Measurements from ENCODE around the gene ENHO. TPM values are rescaled to one million over a fixed set of nuclear protein-coding genes. Genes with fewer than 3 reads are reported as not detected.

ENHO gene
- total RNA-seq, result not detected in 2 replicates

GRCh38 chr9:34522971-34523797, at the start of gene ENHO:
ENHO (minus strand) TSS chr9:34522990; CDS start chr9:34521695, 1,295 bp downstream.

Other genes starting within 250 kb of the ENHO start
- gene KIF24, start 193.7 kb downstream of the ENHO start, total RNA-seq, result 0.59 and 1.8 TPM in 2 replicates
- 14.3 and 39.2 TPM in 2 replicates for gene NUDT2, start 193.4 kb downstream of the ENHO start, total RNA-seq
- gene MYORG, start 146.1 kb downstream of the ENHO start, total RNA-seq, result 0.89 and 1.6 TPM in 2 replicates
- 11.6 and 20.6 TPM in 2 replicates for gene FAM219A, start 64.4 kb downstream of the ENHO start, total RNA-seq
- gene DNAI1, start 64.2 kb downstream of the ENHO start, total RNA-seq, result not detected in 2 replicates
- gene CNTFR, start 66.7 kb upstream of the ENHO start, total RNA-seq, result not detected in 2 replicates
- 13.0 and 19.0 TPM in 2 replicates for gene RPP25L, start 89.1 kb upstream of the ENHO start, total RNA-seq
- gene DCTN3, start 97.5 kb upstream of the ENHO start, total RNA-seq, result 71.5 and 74.2 TPM in 2 replicates
- gene ARID3C, start 106.1 kb upstream of the ENHO start, total RNA-seq, result 0.18 TPM in 1 of 2 replicates, not detected in the other
- 84.9 and 103 TPM in 2 replicates for gene SIGMAR1, start 114.8 kb upstream of the ENHO start, total RNA-seq
- 19.7 and 30.9 TPM in 2 replicates for gene GALT, start 123.7 kb upstream of the ENHO start, total RNA-seq
- 9.0 and 27.0 TPM in 2 replicates for gene IL11RA, start 129.2 kb upstream of the ENHO start, total RNA-seq
- 0.14 and 0.59 TPM in 2 replicates for gene CCL27, start 139.7 kb upstream of the ENHO start, total RNA-seq
- gene CCL19, start 168.3 kb upstream of the ENHO start, total RNA-seq, result not detected in 2 replicates
- gene CCL21, start 187.1 kb upstream of the ENHO start, total RNA-seq, result not detected in 2 replicates

Measured in smooth muscle cell of the umbilical artery (primary cell).